LNCaP clone FGC (cell line): ENCODE measurements around the gene RPS6KB2.
A peak's percentile ranks its signal among the peaks of the same experiment; 100 is the strongest.

Experiments
- DNase-seq: peaks from one replicate; pipeline ENCODE4 v3.0.0-alpha.2; 2011; ENCODE audit warnings: low read depth
- H3K4me3 ChIP-seq: 2 replicates; pipeline ENCODE4 v1.5.1; 2011; ENCODE audit warnings: mild to moderate bottlenecking, low read depth, low read length, control low read depth
- TF ChIP-seq, protein P1 (sequence below): IDR thresholded peaks from 2 replicates; pipeline ENCODE4 v1.5.1; 2012; ENCODE audit warnings: mild to moderate bottlenecking; ENCODE audit not compliant: control insufficient read depth, insufficient read depth; ENCODE audit errors: extremely low read depth

The RPS6KB2 gene

DNA sequence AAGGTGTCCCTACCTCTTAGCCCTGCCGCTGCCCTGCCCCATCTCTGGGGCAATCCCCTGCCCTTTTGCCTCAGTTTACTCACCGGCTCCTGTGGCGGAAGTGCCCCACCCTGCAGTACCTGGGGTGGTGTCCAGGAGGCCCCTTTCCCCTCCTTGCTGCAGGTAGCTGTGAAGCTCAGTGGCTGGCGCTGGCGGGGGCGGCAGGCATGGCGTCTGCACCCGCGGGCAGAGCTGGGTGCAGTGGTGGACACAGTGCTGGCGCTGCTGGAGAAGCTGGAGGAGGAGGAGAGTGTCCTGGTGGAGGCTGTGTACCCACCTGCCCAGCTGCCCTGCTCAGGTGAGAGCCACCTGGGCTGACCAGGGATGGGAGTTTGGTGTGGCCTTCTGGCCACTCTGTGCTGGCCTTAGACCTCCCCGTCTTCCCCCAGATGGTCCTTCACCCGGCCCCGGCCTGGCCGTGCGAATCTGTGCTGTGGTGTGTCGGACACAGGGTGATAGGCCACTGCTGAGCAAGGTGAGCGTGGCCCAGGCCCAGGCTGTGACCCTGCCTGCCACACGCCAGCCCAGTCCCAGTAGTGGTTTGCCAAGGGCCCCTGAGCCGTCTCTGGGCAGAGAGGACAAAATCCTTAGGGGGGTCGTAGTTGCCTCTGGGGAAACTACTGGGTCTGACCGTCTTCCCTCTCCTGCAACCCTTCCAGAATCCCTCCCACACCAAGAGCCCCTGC lies 8.8 kb upstream of the RPS6KB2 start:
- no peak for DNase-seq
- TF ChIP-seq, protein P1, sequence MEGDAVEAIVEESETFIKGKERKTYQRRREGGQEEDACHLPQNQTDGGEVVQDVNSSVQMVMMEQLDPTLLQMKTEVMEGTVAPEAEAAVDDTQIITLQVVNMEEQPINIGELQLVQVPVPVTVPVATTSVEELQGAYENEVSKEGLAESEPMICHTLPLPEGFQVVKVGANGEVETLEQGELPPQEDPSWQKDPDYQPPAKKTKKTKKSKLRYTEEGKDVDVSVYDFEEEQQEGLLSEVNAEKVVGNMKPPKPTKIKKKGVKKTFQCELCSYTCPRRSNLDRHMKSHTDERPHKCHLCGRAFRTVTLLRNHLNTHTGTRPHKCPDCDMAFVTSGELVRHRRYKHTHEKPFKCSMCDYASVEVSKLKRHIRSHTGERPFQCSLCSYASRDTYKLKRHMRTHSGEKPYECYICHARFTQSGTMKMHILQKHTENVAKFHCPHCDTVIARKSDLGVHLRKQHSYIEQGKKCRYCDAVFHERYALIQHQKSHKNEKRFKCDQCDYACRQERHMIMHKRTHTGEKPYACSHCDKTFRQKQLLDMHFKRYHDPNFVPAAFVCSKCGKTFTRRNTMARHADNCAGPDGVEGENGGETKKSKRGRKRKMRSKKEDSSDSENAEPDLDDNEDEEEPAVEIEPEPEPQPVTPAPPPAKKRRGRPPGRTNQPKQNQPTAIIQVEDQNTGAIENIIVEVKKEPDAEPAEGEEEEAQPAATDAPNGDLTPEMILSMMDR, result no peak
- no peak overlapping the region; the same call in 1 of the 2 replicates for H3K4me3 ChIP-seq

DNA sequence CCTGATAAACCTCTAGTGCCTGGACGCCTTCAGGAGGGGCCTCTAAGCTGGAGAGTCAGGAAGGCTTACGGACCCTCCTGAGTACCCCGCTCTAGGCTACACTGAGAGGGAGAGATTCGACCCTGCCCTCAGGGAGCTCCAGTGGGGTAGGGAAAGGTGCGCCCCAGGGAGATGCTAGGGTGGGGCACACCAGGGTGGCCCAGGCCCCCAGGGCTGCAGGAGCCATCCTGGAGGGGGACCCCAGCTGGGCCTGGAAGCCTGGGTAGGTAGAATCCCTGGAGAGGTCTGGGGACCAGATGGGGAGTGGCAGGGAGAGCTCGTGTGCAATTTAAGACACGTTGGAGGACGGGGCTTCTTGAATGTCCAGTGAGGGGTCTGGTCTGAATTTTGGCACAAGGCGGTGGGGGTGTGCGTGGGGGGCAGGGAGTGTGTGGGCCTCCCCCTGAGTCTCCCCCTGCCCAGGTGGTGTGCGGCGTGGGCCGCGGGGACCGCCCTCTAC lies 8.1 kb upstream of the RPS6KB2 start:
- peak overlapping the region; percentile 51 for H3K4me3 ChIP-seq
- TF ChIP-seq, protein P1, result no peak
- DNase-seq, result no peak

DNA sequence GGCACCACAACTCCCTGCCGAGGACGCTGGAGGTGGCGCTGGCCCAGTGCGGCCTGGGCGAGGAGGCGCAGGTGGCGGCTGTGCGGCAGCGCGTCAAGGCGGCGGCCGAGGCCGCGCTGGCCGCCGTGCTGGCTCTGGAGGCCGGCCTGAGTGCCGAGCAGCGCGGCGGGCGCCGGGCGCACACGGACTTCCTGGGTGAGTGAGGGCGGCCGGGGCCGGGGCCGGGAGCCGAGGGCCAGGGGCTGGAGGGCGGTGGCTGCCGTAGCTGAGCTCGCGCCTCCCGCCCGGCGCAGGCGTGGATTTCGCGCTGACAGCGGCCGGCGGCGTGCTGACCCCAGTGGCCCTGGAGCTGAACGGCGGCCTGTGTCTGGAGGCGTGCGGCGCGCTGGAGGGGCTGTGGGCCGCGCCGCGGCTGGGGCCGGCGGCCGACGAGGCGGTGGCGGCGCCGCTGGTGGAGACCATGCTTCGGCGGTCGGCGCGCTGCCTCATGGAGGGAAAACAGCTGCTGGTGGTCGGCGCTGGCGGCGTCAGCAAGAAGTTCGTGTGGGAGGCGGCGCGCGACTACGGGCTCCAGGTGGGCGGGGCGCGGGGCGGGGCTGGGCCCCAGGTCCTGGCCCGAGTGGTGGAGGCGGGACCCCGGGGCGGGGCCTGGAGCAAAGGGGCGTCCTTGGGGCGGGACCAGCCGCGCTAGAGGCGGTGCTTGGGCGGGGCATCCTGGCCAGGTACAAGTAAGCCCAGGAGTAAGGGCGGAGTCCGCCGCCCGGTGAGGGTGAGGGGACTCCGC lies 7.5 kb upstream of the RPS6KB2 start:
- TF ChIP-seq, protein P1, result no peak
- DNase-seq, result peak; percentile 50
- peak overlapping the region; percentile 51 for H3K4me3 ChIP-seq

DNA sequence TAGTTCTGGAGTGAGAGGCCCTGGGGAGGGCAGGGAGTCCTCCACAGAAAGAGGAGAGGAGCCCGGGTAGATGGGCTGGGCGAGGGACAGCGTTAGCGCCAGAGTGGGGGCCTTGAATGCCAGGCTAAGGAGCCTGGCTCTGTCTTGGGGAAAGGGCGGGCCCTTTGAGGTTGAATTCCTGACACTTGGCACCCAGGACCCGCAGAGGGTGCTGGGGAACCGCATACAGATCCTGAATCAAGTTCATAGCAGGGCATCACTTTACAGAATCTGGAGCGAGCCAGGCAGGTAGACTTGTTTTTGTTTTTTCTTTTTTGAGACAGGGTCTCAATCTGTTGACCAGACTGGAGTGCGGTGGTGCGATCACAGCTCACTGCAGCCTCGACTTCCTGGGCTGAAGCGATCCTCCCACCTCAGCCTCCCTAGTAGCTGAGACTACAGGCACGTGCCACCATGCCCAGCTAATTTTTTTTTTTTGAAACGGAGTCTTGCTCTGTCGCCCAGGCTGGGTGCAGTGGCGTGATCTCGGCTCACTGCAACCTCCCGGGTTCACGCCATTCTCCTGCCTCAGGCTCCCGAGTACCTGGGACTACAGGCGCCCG lies 6.8 kb upstream of the RPS6KB2 start:
- TF ChIP-seq, protein P1, result peak; percentile 19; the same call in 1 of the 2 replicates
- DNase-seq, result no peak
- H3K4me3 ChIP-seq, result peak overlapping the region; percentile 35

DNA sequence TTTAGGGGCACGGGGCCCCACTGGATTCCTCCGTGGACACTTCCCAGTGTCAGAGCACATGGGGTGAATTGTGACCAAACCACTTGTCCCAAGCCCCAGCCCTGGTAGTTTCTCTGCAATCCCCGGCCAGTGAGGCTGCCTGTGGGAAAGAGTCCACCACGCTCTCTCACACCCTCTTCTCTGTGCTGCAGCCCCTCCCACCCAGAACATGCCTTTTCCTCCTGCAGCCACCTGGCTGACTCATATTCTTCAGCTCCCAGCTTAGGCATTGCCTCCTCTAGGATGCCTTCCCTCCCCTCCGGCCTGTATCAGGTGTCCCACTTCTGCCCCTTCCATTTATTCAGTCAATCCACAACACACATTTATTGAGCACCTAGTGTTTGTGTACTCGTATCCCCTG lies 5.4 kb upstream of the RPS6KB2 start:
- DNase-seq, result no peak
- TF ChIP-seq, protein P1, result no peak
- no peak overlapping the region for H3K4me3 ChIP-seq

DNA sequence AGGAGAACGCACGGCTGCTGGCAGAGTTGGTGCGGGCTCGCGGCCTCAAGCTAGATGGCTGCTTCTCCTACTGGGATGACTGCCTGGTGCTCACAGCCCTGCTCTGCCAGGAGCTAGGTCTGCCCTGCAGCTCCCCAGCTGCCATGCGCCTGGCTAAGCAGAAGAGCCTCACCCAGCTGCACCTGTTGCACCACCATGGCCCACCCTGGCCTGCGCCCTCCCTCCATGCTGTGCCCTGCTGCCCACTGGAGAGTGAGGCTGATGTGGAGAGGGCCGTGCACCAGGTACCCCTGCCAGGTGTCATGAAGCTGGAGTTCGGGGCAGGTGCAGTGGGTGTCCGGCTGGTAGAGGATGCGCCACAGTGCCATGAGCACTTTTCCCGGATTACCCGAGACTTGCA lies 4.8 kb upstream of the RPS6KB2 start:
- TF ChIP-seq, protein P1, result no peak
- DNase-seq, result no peak
- no peak overlapping the region for H3K4me3 ChIP-seq
